Measurements from ENCODE around the gene VPS33A. TPM values are rescaled to one million over a fixed set of nuclear protein-coding genes. Genes with fewer than 3 reads are reported as not detected.
"Not testable (repeated sequence)": the region's sequence is repeated elsewhere in the genome, so short reads cannot be mapped to it uniquely, and the experiment has no call there.

VPS33A gene
- total RNA-seq, 2 donors from 2014 or later = 18.9 to 19.2 TPM

DNA sequence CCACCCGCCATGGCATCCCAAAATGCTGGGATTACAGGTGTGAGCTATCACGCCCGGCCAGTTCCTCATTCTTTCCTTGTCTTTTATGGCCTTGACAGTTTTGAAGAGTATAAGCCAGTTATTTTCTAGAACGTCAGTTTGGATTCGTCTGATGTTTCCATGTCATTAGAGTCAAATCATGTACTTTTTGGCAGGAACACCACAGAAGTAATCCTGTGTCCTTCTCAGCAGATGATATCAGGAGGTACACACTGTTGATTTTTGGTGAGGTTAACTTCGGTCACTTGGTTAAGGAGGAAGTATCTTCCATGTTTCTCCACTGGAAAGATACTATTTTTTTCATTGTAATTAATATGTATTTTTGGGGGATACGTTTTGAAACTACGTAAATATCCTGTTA, 25.1 kb upstream of the VPS33A start:
- ATAC-seq (no peak), DNase-seq (no peak)
- no peaks in the 10 kb centered on the region for H3K27me3 Mint-ChIP-seq
- no peaks in the 10 kb centered on the region for H3K9me3 ChIP-seq (ENCODE audit: control insufficient read depth, low read length, poor library complexity, severe bottlenecking)
- no peak overlapping the region for H3K4me3 Mint-ChIP-seq
- peaks cover 6% of the 10 kb centered on the region for H3K36me3 Mint-ChIP-seq (ENCODE audit: low read depth)
- no peak overlapping the region for H3K27ac Mint-ChIP-seq
- no peaks in the 10 kb centered on the region for H3K4me1 Mint-ChIP-seq

- no peaks in the 10 kb centered on the region for H3K9me3 ChIP-seq (ENCODE audit: control insufficient read depth, low read length, poor library complexity, severe bottlenecking)
- ATAC-seq = no peak
- Mint-ChIP-seq H3K4me3 (no peak overlapping the region), H3K27me3 (no peaks in the 10 kb centered on the region), H3K4me1 (no peaks in the 10 kb centered on the region), H3K27ac (no peak overlapping the region), H3K36me3 (ENCODE audit: low read depth) (peaks cover 4% of the 10 kb centered on the region)
- no peak for DNase-seq
These were observed 17.4 kb upstream of the VPS33A start for GRCh38 chr12:122283680-122284079.

DNA sequence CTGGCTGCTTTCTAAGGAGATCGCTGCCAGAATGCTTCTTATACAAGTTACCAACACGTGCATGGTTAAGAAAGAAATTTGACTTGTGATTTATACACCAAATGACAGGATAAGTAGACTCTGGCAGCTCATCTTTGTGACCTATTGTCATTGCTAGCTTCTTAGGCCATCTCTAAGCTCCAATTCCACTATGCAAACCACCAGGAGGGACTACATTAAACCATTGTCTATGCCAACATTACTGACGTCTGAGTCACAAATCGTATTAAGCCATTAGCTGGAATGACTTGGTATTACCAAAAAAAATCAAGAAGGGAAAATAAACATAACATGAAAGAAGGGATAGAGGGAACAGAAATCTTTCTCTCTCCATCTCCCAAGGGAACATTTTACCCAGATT, 15.8 kb upstream of the VPS33A start:
- peak overlapping the region; percentile 54 for H3K27ac Mint-ChIP-seq
- H3K9me3 ChIP-seq (ENCODE audit: control insufficient read depth, low read length, poor library complexity, severe bottlenecking) = no peaks in the 10 kb centered on the region
- peaks cover 4% of the 10 kb centered on the region for H3K36me3 Mint-ChIP-seq (ENCODE audit: low read depth)
- H3K4me1 Mint-ChIP-seq = no peaks in the 10 kb centered on the region
- H3K27me3 Mint-ChIP-seq = no peaks in the 10 kb centered on the region
- DNase-seq (no peak), ATAC-seq (no peak)
- no peak overlapping the region for H3K4me3 Mint-ChIP-seq

- H3K4me1 Mint-ChIP-seq = peaks cover 2% of the 10 kb centered on the region
- no peak for ATAC-seq
- H3K27me3 Mint-ChIP-seq = no peaks in the 10 kb centered on the region
These were observed 9.9 kb upstream of the VPS33A start for GRCh38 chr12:122276242-122276641.

DNA sequence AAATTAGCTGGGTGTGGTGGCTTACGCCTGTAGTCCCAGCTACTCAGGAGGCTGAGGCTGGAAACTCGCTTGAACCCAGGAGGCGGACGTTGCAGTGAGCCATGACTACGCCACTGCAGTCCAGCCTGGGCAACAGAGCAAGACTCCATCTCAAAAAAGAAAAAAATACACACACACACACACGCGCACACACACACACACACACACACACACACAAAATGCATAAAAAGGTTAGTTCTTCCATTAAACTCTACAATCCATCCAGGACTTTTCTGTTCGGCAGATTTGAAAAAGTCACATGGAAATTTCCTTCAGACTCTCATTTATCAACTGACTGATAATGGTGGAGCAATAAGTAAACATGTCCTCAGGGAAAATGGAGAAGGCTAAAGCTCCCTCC, 9.2 kb upstream of the VPS33A start:
- H3K9me3 ChIP-seq (ENCODE audit: control insufficient read depth, low read length, poor library complexity, severe bottlenecking) = no peaks in the 10 kb centered on the region
- ATAC-seq (no peak), DNase-seq (no peak)
- Mint-ChIP-seq H3K4me1 (peaks cover 2% of the 10 kb centered on the region), H3K27ac (peak overlapping the region; percentile 24), H3K27me3 (no peaks in the 10 kb centered on the region), H3K4me3 (peak overlapping the region; percentile 64), H3K36me3 (ENCODE audit: low read depth) (peaks cover 2% of the 10 kb centered on the region)

More at GRCh38 chr12:122276242-122276641, 9.9 kb upstream of the VPS33A start:
- no peak overlapping the region for H3K4me3 Mint-ChIP-seq
- no peaks in the 10 kb centered on the region for H3K9me3 ChIP-seq (ENCODE audit: control insufficient read depth, low read length, poor library complexity, severe bottlenecking)
- H3K36me3 Mint-ChIP-seq (ENCODE audit: low read depth) = peaks cover 2% of the 10 kb centered on the region
- no peak for DNase-seq
- H3K27ac Mint-ChIP-seq = no peak overlapping the region

GRCh38 chr12:122265886-122266229, 436 bp downstream of the VPS33A start:
- H3K9me3 ChIP-seq (ENCODE audit: control insufficient read depth, low read length, poor library complexity, severe bottlenecking) = no peaks in the 10 kb centered on the region
- Mint-ChIP-seq H3K27ac (peak overlapping the region; percentile 97), H3K4me1 (peaks cover 12% of the 10 kb centered on the region), H3K4me3 (peak overlapping the region; percentile 95), H3K36me3 (ENCODE audit: low read depth) (no peaks in the 10 kb centered on the region), H3K27me3 (no peaks in the 10 kb centered on the region)
- ATAC-seq = peak; percentile 51
- DNase-seq = peak in 1 of 3 donors; percentile 33

DNA sequence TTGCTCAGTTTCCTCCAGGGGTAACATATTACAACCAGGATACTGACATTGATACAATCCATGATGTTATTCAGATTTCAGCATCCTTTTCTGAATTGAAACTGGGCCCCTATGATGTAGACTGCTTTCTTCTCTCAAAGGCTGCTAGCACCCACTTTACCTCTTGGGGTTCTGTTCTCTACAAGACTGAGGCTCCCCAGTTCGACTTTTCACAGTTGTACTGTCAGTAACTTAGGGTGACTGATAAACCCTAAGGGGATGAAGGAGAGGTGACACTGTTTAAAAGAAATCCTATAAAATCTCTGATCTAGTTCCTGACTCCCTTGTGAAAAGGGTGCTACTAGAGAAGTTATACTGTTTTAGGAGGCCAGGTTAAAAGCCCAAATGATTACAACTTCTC, 818 bp downstream of the VPS33A start:
- no peaks in the 10 kb centered on the region for H3K9me3 ChIP-seq (ENCODE audit: control insufficient read depth, low read length, poor library complexity, severe bottlenecking)
- H3K36me3 Mint-ChIP-seq (ENCODE audit: low read depth) = no peaks in the 10 kb centered on the region
- DNase-seq = no peak
- ATAC-seq = peak; percentile 38
- H3K4me1 Mint-ChIP-seq = peaks cover 12% of the 10 kb centered on the region
- peak overlapping the region; percentile 95 for H3K4me3 Mint-ChIP-seq
- H3K27ac Mint-ChIP-seq = peak overlapping the region; percentile 97
- H3K27me3 Mint-ChIP-seq = no peaks in the 10 kb centered on the region

DNA sequence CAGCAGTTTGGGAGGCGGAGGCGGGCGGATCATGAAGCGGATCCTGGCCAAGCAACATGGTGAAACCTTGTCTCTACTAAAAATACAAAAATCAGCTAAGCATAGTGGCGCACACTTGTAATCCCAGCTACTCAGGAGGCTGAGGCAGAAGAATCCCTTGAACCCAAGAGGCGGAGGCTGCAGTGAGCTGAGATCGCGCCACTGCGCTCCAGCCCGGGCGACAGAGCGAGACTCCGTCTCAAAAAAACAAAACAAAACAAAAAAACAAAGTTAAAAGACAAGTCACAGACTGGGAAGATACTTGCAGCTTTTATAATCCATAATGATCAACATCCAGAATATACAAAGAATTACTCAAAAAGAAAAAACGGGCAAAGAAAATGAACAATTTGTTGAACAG, 5.6 kb downstream of the VPS33A start:
- not testable (repeated sequence) for DNase-seq; H3K4me3 Mint-ChIP-seq; H3K27ac Mint-ChIP-seq; ATAC-seq; H3K27me3 Mint-ChIP-seq; H3K9me3 ChIP-seq (ENCODE audit: control insufficient read depth, low read length, poor library complexity, severe bottlenecking); H3K36me3 Mint-ChIP-seq (ENCODE audit: low read depth)
- H3K4me1 Mint-ChIP-seq = peaks cover 15% of the 10 kb centered on the region

- not testable (repeated sequence) for H3K27ac Mint-ChIP-seq; H3K27me3 Mint-ChIP-seq; H3K36me3 Mint-ChIP-seq (ENCODE audit: low read depth); DNase-seq; ATAC-seq; H3K9me3 ChIP-seq (ENCODE audit: control insufficient read depth, low read length, poor library complexity, severe bottlenecking)
- Mint-ChIP-seq H3K4me1 (peaks cover 13% of the 10 kb centered on the region), H3K4me3 (peak overlapping the region; percentile 15)
These were observed 7.4 kb downstream of the VPS33A start for GRCh38 chr12:122258939-122259338.

DNA sequence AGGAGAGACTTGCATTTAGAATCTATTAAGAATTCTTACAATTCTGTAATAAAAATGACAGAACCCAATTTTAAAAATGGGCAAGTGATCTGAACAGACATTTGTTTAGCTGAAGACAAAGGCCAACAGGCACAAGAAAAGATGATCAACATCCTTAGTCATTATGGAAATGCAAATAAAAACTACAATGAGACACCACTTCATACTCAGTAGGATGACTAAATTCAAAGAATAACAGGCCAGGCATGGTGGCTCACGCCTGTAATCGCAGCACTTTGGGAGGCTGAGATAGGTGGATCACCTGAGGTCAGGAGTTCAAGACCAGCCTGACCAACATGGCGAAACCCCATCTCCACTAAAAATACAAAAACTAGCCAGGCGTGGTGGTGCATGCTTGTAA, 7.8 kb downstream of the VPS33A start:
- DNase-seq; ATAC-seq; H3K27me3 Mint-ChIP-seq; H3K4me3 Mint-ChIP-seq; H3K27ac Mint-ChIP-seq; H3K9me3 ChIP-seq (ENCODE audit: control insufficient read depth, low read length, poor library complexity, severe bottlenecking); H3K36me3 Mint-ChIP-seq (ENCODE audit: low read depth): not testable (repeated sequence)
- H3K4me1 Mint-ChIP-seq = peaks cover 11% of the 10 kb centered on the region

DNA sequence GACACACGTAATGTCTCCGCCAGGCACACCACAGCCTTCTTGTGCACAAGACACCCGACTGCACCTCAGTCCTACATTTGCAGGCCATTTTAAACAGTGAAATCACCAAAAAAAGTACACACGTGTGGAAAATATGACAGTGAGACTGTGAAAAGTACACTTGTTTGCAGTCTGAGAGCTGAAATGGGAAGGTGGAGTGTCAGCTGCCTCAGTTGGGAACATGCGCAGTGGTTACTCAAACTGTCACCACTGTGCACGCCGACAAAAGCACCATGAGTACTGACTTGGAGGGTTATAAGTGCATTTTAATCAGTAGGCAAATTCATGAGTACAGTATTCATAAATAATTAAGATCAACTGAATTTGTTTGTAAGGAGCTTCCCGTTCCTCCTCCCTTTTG, 15.8 kb downstream of the VPS33A start:
- Mint-ChIP-seq H3K4me1 (peaks cover 4% of the 10 kb centered on the region), H3K36me3 (ENCODE audit: low read depth) (no peaks in the 10 kb centered on the region), H3K27ac (no peak overlapping the region), H3K4me3 (no peak overlapping the region), H3K27me3 (no peaks in the 10 kb centered on the region)
- H3K9me3 ChIP-seq (ENCODE audit: control insufficient read depth, low read length, poor library complexity, severe bottlenecking) = no peaks in the 10 kb centered on the region
- no peak for DNase-seq
- ATAC-seq = no peak

GRCh38 chr12:122250047-122250446, 16.2 kb downstream of the VPS33A start:
- Mint-ChIP-seq H3K4me1 (peaks cover 4% of the 10 kb centered on the region), H3K36me3 (ENCODE audit: low read depth) (no peaks in the 10 kb centered on the region)
- no peak for DNase-seq

DNA sequence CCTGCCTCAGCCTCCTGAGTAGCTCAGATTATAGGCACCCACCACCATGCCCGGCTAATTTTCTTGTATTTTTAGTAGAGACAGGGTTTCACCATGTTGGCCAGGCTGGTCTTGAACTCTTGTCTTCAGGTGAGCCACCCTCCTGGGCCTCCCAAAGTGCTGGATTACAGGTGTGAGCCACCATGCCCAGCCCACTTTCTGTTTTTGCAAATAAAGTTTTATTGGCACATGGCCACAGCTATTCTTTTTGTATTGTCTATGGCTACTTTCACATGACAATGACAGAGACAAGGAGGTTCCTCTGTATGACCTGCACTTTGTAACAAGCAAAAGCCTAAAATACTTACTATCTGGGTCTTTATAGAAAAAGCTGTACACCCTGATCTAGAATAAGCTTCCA, 20.7 kb downstream of the VPS33A start:
- Mint-ChIP-seq H3K27me3 (no peaks in the 10 kb centered on the region), H3K4me3 (peak overlapping the region; percentile 93), H3K27ac (peak overlapping the region; percentile 93), H3K36me3 (ENCODE audit: low read depth) (no peaks in the 10 kb centered on the region), H3K4me1 (peaks cover 23% of the 10 kb centered on the region)
- ATAC-seq = no peak
- H3K9me3 ChIP-seq (ENCODE audit: control insufficient read depth, low read length, poor library complexity, severe bottlenecking) = no peaks in the 10 kb centered on the region
- no peak for DNase-seq

More at GRCh38 chr12:122250047-122250446, 16.2 kb downstream of the VPS33A start:
- ATAC-seq = no peak
- H3K9me3 ChIP-seq (ENCODE audit: control insufficient read depth, low read length, poor library complexity, severe bottlenecking) = no peaks in the 10 kb centered on the region
- Mint-ChIP-seq H3K4me3 (no peak overlapping the region), H3K27ac (no peak overlapping the region), H3K27me3 (no peaks in the 10 kb centered on the region)

DNA sequence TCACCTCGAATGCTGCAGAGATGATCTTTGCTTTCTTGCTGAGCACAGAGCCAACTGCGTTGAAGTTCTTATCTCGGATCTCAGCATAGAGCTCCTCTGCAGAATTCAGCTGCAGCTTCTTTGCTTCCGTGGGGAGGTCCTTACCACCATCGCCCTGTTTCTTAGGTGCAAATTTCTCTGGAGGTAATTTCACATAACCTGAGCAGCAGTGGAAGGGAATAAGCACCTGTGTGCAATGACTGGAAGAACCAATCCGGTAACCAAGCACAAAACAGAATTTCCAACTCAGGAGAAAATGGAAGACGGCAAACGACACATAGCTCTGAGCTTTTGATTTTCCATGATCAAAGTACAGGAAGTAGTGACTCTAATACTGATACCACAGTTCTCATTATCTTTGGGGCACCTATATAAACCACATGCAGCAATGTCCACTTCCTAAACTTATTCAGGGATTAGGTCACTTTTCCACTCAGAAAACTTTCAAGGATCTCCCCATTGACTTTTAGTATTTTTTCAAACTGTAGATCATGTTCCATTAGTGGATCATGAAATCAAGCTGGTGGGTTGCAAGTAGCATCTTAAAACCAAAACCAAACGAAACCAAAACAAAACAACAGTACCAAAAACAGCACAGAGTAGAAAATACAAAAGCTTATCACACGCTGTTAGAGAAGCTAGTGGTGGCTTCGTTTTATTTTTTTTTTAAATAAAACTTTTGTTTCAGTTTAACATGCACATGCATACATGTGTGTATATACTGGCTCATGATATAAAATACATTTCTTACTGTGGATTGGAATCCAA, 21.5 kb downstream of the VPS33A start:
- Mint-ChIP-seq H3K36me3 (ENCODE audit: low read depth) (no peaks in the 10 kb centered on the region), H3K27me3 (no peaks in the 10 kb centered on the region), H3K4me1 (peaks cover 24% of the 10 kb centered on the region), H3K27ac (peak overlapping the region; percentile 93), H3K4me3 (peak overlapping the region; percentile 93)
- DNase-seq (no peak), ATAC-seq (peak; percentile 81)
- no peaks in the 10 kb centered on the region for H3K9me3 ChIP-seq (ENCODE audit: control insufficient read depth, low read length, poor library complexity, severe bottlenecking)
